ENCODE data around the gene TECPR2. TPM values are rescaled to one million over a fixed set of nuclear protein-coding genes. Genes with fewer than 3 reads are reported as not detected.
"Not testable (repeated sequence)": the region's sequence is repeated elsewhere in the genome, so short reads cannot be mapped to it uniquely, and the experiment has no call there.

Gene TECPR2
- total RNA-seq, 2 donors from 2014 or later = 8.7 to 9.7 TPM

GRCh38 chr14:102344485-102344884, 18.3 kb upstream of the TECPR2 start:
- H3K4me3 Mint-ChIP-seq = no peak overlapping the region
- peak overlapping the region; percentile 75 for H3K27ac Mint-ChIP-seq
- no peaks in the 10 kb centered on the region for H3K9me3 Mint-ChIP-seq
- no peaks in the 10 kb centered on the region for H3K27me3 Mint-ChIP-seq (ENCODE audit: low read depth)
- peaks cover 0 to 8% of the 10 kb centered on the region in 2 donors for H3K36me3 Mint-ChIP-seq (ENCODE audit: insufficient read depth in 2 of 2)
- ATAC-seq (replicated peaks in 1 of 2) = no peak
- no peak for DNase-seq
- no peaks in the 10 kb centered on the region for H3K4me1 Mint-ChIP-seq (ENCODE audit: low read depth)

- Mint-ChIP-seq H3K9me3 (no peaks in the 10 kb centered on the region), H3K4me1 (ENCODE audit: low read depth) (no peaks in the 10 kb centered on the region), H3K27me3 (ENCODE audit: low read depth) (no peaks in the 10 kb centered on the region), H3K27ac (peak overlapping the region; percentile 75), H3K4me3 (no peak overlapping the region), H3K36me3 (ENCODE audit: insufficient read depth in 2 of 2) (peaks cover 0 to 14% of the 10 kb centered on the region in 2 donors)
- ATAC-seq (replicated peaks in 1 of 2) (no peak), DNase-seq (no peak)
Measured at GRCh38 chr14:102345232-102345631, 17.5 kb upstream of the TECPR2 start.

- ATAC-seq (replicated peaks in 1 of 2) (no peak), DNase-seq (no peak)
- H3K36me3 Mint-ChIP-seq (ENCODE audit: insufficient read depth in 2 of 2) = peaks cover 0 to 13% of the 10 kb centered on the region in 2 donors
- H3K4me1 Mint-ChIP-seq (ENCODE audit: low read depth) = no peaks in the 10 kb centered on the region
- no peak overlapping the region for H3K4me3 Mint-ChIP-seq
- H3K9me3 Mint-ChIP-seq = no peaks in the 10 kb centered on the region
- no peak overlapping the region for H3K27ac Mint-ChIP-seq
- no peaks in the 10 kb centered on the region for H3K27me3 Mint-ChIP-seq (ENCODE audit: low read depth)
Measured at GRCh38 chr14:102346645-102347044, 16.1 kb upstream of the TECPR2 start.

GRCh38 chr14:102348376-102348775, 14.4 kb upstream of the TECPR2 start:
- peaks cover 2 to 16% of the 10 kb centered on the region in 2 donors for H3K36me3 Mint-ChIP-seq (ENCODE audit: insufficient read depth in 2 of 2)
- DNase-seq = no peak
- no peak for ATAC-seq (replicated peaks in 1 of 2)
- no peaks in the 10 kb centered on the region for H3K27me3 Mint-ChIP-seq (ENCODE audit: low read depth)
- no peak overlapping the region for H3K27ac Mint-ChIP-seq
- no peak overlapping the region for H3K4me3 Mint-ChIP-seq
- H3K4me1 Mint-ChIP-seq (ENCODE audit: low read depth) = no peaks in the 10 kb centered on the region
- no peaks in the 10 kb centered on the region for H3K9me3 Mint-ChIP-seq

- Mint-ChIP-seq H3K27ac (peak overlapping the region; percentile 28), H3K4me3 (no peak overlapping the region), H3K36me3 (ENCODE audit: insufficient read depth in 2 of 2) (peaks cover 2 to 22% of the 10 kb centered on the region in 2 donors), H3K27me3 (ENCODE audit: low read depth) (no peaks in the 10 kb centered on the region), H3K9me3 (no peaks in the 10 kb centered on the region), H3K4me1 (ENCODE audit: low read depth) (no peaks in the 10 kb centered on the region)
- ATAC-seq (replicated peaks in 1 of 2) = no peak
- DNase-seq = no peak
Measured at GRCh38 chr14:102351023-102351422, 11.7 kb upstream of the TECPR2 start.

GRCh38 chr14:102351593-102351992, 11.1 kb upstream of the TECPR2 start:
- ATAC-seq (replicated peaks in 1 of 2); H3K4me1 Mint-ChIP-seq (ENCODE audit: low read depth); DNase-seq; H3K27ac Mint-ChIP-seq; H3K4me3 Mint-ChIP-seq; H3K9me3 Mint-ChIP-seq; H3K27me3 Mint-ChIP-seq (ENCODE audit: low read depth): not testable (repeated sequence)
- peaks cover 2 to 22% of the 10 kb centered on the region in 2 donors for H3K36me3 Mint-ChIP-seq (ENCODE audit: insufficient read depth in 2 of 2)

- Mint-ChIP-seq H3K9me3 (no peaks in the 10 kb centered on the region), H3K27ac (no peak overlapping the region), H3K4me3 (no peak overlapping the region), H3K27me3 (ENCODE audit: low read depth) (no peaks in the 10 kb centered on the region), H3K4me1 (ENCODE audit: low read depth) (no peaks in the 10 kb centered on the region), H3K36me3 (ENCODE audit: insufficient read depth in 2 of 2) (peaks cover 2 to 22% of the 10 kb centered on the region in 2 donors)
- DNase-seq (no peak), ATAC-seq (replicated peaks in 1 of 2) (no peak)
Measured at GRCh38 chr14:102352213-102352612, 10.5 kb upstream of the TECPR2 start.

GRCh38 chr14:102353126-102353619, 9.6 kb upstream of the TECPR2 start:
- H3K36me3 Mint-ChIP-seq (ENCODE audit: insufficient read depth in 2 of 2) = peaks cover 2 to 23% of the 10 kb centered on the region in 2 donors
- H3K9me3 Mint-ChIP-seq = no peaks in the 10 kb centered on the region
- H3K27ac Mint-ChIP-seq = peak overlapping the region; percentile 50
- no peaks in the 10 kb centered on the region for H3K4me1 Mint-ChIP-seq (ENCODE audit: low read depth)
- no peak overlapping the region for H3K4me3 Mint-ChIP-seq
- ATAC-seq (replicated peaks in 1 of 2) (no peak), DNase-seq (no peak)
- no peaks in the 10 kb centered on the region for H3K27me3 Mint-ChIP-seq (ENCODE audit: low read depth)

GRCh38 chr14:102356280-102356679, 6.5 kb upstream of the TECPR2 start:
- no peaks in the 10 kb centered on the region for H3K9me3 Mint-ChIP-seq
- H3K4me3 Mint-ChIP-seq = no peak overlapping the region
- ATAC-seq (replicated peaks in 1 of 2) = no peak
- no peaks in the 10 kb centered on the region for H3K27me3 Mint-ChIP-seq (ENCODE audit: low read depth)
- peaks cover 2 to 14% of the 10 kb centered on the region in 2 donors for H3K36me3 Mint-ChIP-seq (ENCODE audit: insufficient read depth in 2 of 2)
- DNase-seq = no peak
- no peak overlapping the region for H3K27ac Mint-ChIP-seq
- peaks cover 16% of the 10 kb centered on the region for H3K4me1 Mint-ChIP-seq (ENCODE audit: low read depth)

GRCh38 chr14:102359341-102359740, 3.4 kb upstream of the TECPR2 start:
- Mint-ChIP-seq H3K36me3 (ENCODE audit: insufficient read depth in 2 of 2) (peaks cover 2 to 10% of the 10 kb centered on the region in 2 donors), H3K4me3 (no peak overlapping the region), H3K27ac (no peak overlapping the region), H3K27me3 (ENCODE audit: low read depth) (no peaks in the 10 kb centered on the region), H3K4me1 (ENCODE audit: low read depth) (peaks cover 25% of the 10 kb centered on the region), H3K9me3 (no peaks in the 10 kb centered on the region)
- no peak for DNase-seq
- ATAC-seq (replicated peaks in 1 of 2) = no peak

- Mint-ChIP-seq H3K4me3 (no peak overlapping the region), H3K9me3 (no peaks in the 10 kb centered on the region), H3K27ac (peak overlapping the region; percentile 75), H3K36me3 (ENCODE audit: insufficient read depth in 2 of 2) (peaks cover 2 to 9% of the 10 kb centered on the region in 2 donors), H3K27me3 (ENCODE audit: low read depth) (no peaks in the 10 kb centered on the region), H3K4me1 (ENCODE audit: low read depth) (peaks cover 25% of the 10 kb centered on the region)
- DNase-seq = no peak
- ATAC-seq (replicated peaks in 1 of 2) = no peak
Measured at GRCh38 chr14:102360388-102360787, 2.4 kb upstream of the TECPR2 start.

- peaks cover 30% of the 10 kb centered on the region for H3K4me1 Mint-ChIP-seq (ENCODE audit: low read depth)
Measured at GRCh38 chr14:102362084-102362483, 657 bp upstream of the TECPR2 start.

GRCh38 chr14:102363182-102363943, 622 bp downstream of the TECPR2 start:
- peak overlapping the region; percentile 79 for H3K27ac Mint-ChIP-seq
- peak; percentile 50 to 52 for DNase-seq
- H3K27me3 Mint-ChIP-seq (ENCODE audit: low read depth) = no peaks in the 10 kb centered on the region
- peaks cover 0 to 2% of the 10 kb centered on the region in 2 donors for H3K36me3 Mint-ChIP-seq (ENCODE audit: insufficient read depth in 2 of 2)
- no peak overlapping the region for H3K4me3 Mint-ChIP-seq
- no peaks in the 10 kb centered on the region for H3K9me3 Mint-ChIP-seq
- peaks cover 43% of the 10 kb centered on the region for H3K4me1 Mint-ChIP-seq (ENCODE audit: low read depth)
- peak; percentile 14 to 37 for ATAC-seq (replicated peaks in 1 of 2)

More at GRCh38 chr14:102362084-102362483, 657 bp upstream of the TECPR2 start:
- Mint-ChIP-seq H3K27me3 (ENCODE audit: low read depth) (no peaks in the 10 kb centered on the region), H3K4me3 (peak overlapping the region; percentile 77 to 88), H3K27ac (peak overlapping the region; percentile 88), H3K9me3 (no peaks in the 10 kb centered on the region), H3K36me3 (ENCODE audit: insufficient read depth in 2 of 2) (peaks cover 2 to 6% of the 10 kb centered on the region in 2 donors)
- DNase-seq (peak; percentile 68 to 76), ATAC-seq (replicated peaks in 1 of 2) (peak; percentile 83 to 86)
